ENCODE measurements around the gene PRPS2.

Gene PRPS2

DNA sequence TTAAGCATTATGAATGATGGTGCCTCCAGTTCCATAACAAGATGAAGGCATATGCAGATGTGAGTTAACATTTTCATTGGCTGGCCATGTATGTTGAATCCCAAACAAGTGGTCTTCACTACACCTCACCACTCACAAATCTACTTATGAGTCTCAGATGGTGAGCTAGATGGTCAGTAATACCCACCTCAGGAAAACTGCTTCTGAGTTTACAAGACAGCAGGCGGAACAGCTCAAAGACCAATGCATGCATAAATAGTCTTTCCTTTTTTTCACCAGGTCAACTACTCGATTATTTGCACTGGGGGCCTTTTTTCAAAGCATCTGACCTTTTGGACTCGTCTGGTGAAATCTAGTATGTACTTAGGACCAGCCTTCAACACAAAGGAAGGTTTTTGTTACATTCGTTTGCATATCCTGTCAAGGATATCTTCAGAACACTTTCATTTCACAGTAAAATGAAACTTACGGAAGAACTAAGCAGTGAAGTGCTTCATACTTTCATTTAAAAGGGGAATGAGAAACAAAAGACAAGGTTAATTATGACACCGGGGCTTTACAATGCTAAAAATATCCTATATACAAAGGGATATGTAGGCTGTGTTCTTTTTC, 52.6 kb downstream of the PRPS2 start:
- no peak for TF ChIP-seq GATA2 (IDR thresholded peaks at IDR 0.05; ENCODE audit: low read depth, low read length)
- no peak for TF ChIP-seq GATA3 (IDR thresholded peaks at IDR 0.05; ENCODE audit: low read depth, low read length)

GRCh38 chrX:12844319-12844718, 53.1 kb downstream of the PRPS2 start:
- no peak for TF ChIP-seq GATA3 (IDR thresholded peaks at IDR 0.05; ENCODE audit: low read depth, low read length)
- TF ChIP-seq GATA2 (IDR thresholded peaks at IDR 0.05; ENCODE audit: low read depth, low read length), result no peak

DNA sequence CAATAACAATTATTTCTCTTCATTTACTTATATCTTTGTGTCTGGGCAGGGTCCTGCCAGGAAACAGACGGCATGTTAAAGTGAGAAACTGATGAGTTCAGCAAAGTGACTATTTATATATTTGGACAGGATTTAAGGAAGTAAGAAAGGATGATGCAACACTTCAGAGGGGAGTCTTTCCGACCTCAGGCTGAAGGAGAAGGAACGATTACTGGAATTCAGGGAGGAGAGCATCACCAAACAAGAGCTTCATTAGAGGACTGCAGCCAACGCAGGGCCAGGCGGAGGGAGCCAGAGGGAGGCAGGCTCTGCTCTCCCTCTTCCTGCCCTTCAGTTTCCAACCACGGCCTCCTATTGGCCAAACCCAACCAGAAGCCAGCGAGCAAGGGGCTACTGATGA, 74.1 kb downstream of the PRPS2 start:
- TF ChIP-seq GATA3 (IDR thresholded peaks at IDR 0.05; ENCODE audit: low read depth, low read length), result no peak
- TF ChIP-seq GATA2 (IDR thresholded peaks at IDR 0.05; ENCODE audit: low read depth, low read length), result no peak

- TF ChIP-seq GATA2 (IDR thresholded peaks at IDR 0.05; ENCODE audit: low read depth, low read length) (no peak), GATA3 (IDR thresholded peaks at IDR 0.05; ENCODE audit: low read depth, low read length) (no peak)
These were observed 75.5 kb downstream of the PRPS2 start, which contains the start of gene TLR7 for GRCh38 chrX:12866451-12867377. Gene TLR7, plus strand, starts transcription at chrX:12867072. Its CDS starts 507 bp downstream, at chrX:12867579.

- TF ChIP-seq GATA3 (IDR thresholded peaks at IDR 0.05; ENCODE audit: low read depth, low read length) (no peak), GATA2 (IDR thresholded peaks at IDR 0.05; ENCODE audit: low read depth, low read length) (no peak)
These were observed 76.5 kb downstream of the PRPS2 start for GRCh38 chrX:12867685-12868084.

GRCh38 chrX:12868747-12869146, 77.5 kb downstream of the PRPS2 start:
- TF ChIP-seq GATA3 (IDR thresholded peaks at IDR 0.05; ENCODE audit: low read depth, low read length) (no peak), GATA2 (IDR thresholded peaks at IDR 0.05; ENCODE audit: low read depth, low read length) (no peak)

DNA sequence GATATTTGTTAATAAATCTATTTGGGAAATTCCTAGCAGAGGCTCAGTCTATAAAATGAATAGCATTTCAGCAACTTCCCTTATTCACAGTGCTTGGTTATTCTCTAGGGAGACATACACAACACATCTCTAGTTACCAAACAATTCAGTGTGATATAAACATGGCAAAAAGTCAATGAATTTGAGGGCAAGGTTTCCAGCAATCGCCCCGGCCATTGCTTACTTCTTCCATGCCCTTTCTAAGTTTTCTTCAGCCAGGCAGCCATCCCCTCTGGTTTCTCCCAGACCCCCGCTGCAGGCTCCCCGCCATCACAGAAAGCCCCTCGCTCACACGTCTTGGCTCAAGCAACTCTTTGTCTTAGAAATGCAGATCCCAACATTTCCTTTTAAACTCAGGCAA, 80.0 kb downstream of the PRPS2 start:
- TF ChIP-seq GATA3 (IDR thresholded peaks at IDR 0.05; ENCODE audit: low read depth, low read length) (no peak), GATA2 (IDR thresholded peaks at IDR 0.05; ENCODE audit: low read depth, low read length) (no peak)

GRCh38 chrX:12872741-12873140, 81.5 kb downstream of the PRPS2 start:
- TF ChIP-seq GATA3 (IDR thresholded peaks at IDR 0.05; ENCODE audit: low read depth, low read length), result no peak

All from SH-SY5Y (cell line).